Measurements from ENCODE around the gene LCAT.
A peak's percentile ranks its signal among the peaks of the same experiment; 100 is the strongest.

Gene LCAT

DNA sequence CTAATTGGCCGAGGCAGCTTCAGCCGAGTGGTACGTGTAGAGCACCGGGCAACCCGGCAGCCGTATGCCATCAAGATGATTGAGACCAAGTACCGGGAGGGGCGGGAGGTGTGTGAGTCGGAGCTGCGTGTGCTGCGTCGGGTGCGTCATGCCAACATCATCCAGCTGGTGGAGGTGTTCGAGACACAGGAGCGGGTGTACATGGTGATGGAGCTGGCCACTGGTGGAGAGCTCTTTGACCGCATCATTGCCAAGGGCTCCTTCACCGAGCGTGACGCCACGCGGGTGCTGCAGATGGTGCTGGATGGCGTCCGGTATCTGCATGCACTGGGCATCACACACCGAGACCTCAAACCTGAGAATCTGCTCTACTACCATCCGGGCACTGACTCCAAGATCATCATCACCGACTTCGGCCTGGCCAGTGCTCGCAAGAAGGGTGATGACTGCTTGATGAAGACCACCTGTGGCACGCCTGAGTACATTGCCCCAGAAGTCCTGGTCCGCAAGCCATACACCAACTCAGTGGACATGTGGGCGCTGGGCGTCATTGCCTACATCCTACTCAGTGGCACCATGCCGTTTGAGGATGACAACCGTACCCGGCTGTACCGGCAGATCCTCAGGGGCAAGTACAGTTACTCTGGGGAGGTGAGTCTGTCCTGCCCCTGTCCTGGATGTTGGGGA, 34.7 kb downstream of the LCAT start:
- DNase-seq (ENCODE audit: low read depth) = no peak

DNA sequence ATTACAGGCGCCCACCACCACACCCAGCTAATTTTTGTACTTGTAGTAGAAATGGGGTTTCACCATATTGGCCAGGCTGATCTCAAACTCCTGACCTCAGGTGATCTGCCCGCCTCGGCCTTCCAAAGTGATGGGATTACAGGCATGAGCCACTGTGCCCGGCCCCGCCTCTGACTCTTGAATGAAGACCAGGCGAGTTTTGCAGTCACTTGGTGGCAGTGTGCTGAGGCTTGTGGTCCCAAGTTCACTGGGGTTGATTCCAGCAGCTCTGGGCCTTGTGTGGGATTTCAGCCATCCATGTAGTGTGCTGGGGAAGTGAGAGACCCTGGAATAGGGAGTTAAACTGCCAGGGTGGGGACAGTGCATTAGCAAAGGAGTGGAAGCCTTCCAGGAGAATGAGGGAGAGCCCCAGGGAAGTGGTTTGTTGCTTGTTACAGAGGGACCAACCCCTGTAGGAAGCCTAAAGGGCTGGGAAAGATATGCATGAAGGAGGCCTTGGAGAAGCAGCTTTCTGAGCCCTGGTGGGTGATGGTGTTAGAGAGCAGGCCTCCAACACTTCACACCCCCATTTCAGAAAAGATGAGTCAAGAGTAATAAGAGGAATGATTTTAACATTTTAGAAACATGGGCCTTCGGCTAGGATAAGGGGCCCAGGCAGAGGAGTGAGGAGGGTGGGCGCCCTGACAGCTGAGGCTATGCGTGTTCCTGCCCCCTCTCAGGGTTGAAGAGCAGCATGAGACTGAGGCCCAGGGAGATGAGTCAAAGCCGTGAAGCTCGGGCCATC, 36.3 kb downstream of the LCAT start:
- no peak for DNase-seq (ENCODE audit: low read depth)

DNA sequence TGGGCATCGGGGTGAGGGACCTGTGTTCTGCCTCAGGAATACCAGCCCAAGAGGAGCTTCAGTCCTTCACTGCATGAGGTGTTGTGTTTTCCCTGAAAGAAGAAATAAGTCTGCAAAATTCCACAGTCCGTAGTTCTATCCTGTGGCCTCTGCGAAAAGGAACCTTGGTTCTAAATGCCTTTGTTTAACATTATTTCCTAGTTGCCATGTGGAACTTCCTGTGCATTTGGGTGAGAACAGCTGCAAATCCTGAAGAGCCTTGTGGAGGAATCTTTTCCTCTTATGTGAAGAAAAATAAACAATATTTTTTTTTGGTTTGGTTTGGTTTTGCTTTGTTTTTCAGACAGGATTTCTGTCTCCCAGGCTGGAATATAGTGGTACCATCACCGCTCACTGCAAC, 41.1 kb downstream of the LCAT start:
- DNase-seq (ENCODE audit: low read depth) = no peak

DNA sequence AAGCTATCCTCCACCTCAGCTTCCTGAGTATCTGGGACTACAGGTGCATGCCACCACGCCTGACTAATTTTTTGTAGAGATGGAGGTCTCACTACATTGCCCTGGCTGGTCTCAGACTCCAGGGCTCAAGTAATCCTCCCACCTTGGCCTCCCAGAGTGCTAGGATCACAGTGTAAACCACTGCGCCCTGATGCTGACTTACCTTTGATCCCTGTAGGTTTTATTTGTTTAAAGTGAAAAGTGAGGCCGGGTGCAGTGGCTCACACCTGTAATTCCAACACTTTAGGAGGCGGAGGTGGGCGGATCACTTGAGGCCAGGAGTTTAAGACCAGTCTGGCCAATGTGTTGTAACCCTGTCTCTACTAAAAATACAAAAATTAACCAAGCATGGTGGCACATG, 42.2 kb downstream of the LCAT start:
- no peak for DNase-seq (ENCODE audit: low read depth)

DNA sequence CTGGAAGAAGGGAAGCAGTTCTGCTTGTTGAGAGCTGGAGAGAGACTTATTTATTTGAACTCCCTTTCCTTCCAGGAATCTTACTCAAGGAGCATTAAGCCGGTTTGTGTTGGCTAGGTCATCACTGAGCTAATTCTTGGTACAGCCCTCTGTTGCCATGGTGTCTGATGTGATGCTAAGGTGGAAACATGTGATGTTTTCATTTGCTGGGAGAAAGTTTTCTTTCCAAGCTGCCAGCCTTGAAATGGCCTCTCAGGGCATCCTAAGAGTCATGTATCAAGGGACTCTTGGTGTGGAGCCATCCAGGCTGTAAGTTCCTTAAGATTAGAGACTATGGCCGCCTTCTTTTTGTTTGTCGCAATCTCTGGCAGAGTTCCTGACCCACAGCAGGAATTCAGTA, 46.7 kb downstream of the LCAT start:
- DNase-seq (ENCODE audit: low read depth) = peak; percentile 51

DNA sequence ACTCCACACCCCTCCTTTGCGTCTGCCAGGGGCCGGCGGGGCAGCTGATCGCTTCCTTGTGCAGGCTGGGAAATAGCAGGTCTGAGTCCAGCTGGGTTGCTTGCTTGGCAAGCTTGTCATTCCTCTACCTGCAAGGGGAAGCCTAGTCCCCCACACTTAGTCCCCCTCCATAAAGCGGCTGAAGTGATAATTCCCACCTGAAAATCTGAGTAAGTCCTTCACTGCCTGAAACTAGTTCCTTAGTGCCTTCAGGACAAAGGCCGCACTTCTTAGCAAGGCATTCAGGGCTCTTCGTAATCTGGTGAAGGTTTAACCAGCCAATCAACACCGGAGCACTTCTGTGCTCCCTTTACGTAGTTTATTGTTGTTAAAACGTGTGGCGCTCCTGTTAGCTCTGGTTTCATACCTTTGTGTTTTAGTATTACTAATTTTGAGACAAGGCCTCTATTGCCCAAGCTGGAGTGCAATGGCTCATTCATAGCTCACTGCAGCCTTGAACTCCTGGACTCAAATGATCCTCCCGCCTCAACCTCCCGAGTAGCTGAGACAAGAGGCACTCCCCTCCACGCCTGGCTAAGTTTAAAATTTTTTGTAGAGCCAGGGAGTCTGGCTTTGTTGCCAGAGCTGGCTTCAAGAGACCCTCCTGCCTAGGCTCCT, 50.0 kb downstream of the LCAT start:
- DNase-seq (ENCODE audit: low read depth) = no peak

DNA sequence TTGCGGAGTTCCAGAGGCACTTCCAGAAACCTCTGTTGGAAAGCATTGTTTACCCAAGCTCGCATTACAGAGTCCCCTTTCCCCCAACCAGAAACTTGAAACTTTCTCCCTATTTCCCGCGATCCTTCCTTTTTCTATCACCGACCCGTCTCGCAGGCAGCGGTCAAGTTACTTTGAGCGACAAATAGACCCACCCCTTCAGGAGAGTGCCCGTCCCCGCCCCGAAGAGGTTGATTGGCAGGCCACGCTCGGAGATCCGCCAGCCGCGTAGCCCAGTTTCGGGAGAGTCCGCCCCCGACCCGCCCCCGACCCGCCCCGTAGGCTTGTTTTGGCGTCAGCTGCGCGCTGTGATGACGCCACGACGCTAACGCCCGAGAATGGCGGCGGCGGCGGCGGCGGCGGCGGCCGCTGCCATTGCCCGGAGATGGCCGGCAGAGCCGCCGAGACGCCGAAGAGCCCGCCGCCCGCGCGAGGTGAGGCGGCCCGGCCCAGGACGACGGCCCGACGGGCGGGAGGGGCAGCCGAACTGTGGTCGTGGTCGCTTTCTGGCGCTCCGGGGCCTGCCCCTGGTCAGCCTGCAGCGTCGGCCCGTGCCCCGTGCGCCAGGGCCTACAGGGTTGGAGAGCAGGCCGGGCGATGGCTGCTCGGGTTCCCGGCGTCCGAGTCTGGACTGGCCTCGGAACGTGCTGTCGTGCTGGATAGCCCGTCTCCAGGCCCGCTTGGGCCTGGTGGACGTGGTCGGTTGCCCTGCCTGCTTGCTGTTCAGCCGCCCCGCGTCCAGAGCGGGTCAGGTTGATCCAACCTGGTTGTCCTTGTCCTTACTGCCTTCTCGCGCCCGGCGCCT, 50.8 kb downstream of the LCAT start, which contains the start of gene PSKH1:
TSS of gene PSKH1 (plus strand) at position 356 of the 844 bp plus-strand sequence. CDS start 15,496 bp downstream, outside the sequence.
- DNase-seq (ENCODE audit: low read depth) = peak; percentile 92

DNA sequence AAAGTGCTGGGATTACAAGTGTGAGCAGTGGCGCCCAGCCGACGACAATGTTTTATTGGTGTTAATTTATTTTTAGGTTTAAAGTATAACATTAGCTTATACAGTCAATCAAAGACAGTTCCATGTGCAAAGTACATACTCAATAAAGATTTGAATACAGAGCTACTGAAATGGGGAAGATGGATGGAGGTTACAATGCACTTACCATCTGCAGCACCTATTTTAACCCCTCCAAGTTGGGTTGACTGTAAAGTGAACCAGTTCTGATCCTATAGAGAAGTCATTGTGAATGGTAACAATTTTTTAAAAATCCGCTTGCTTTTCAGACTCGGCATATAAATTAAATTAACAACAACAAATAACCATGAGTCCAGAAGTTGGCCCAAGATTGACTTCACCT, 51.5 kb downstream of the LCAT start:
- DNase-seq (ENCODE audit: low read depth) = no peak

Data from fibroblast of gingiva (primary cell).